GM21515 (cell line): ENCODE results near the gene NPHP4.
"Not testable (repeated sequence)": the region's sequence is repeated elsewhere in the genome, so short reads cannot be mapped to it uniquely, and the experiment has no call there.

Experiments
- ATAC-seq: cut with Tn5 transposase; IDR thresholded peaks from one replicate; pipeline ENCODE4 v1.9.1; 2021; ENCODE audit not compliant: unreplicated experiment

NPHP4 gene

DNA sequence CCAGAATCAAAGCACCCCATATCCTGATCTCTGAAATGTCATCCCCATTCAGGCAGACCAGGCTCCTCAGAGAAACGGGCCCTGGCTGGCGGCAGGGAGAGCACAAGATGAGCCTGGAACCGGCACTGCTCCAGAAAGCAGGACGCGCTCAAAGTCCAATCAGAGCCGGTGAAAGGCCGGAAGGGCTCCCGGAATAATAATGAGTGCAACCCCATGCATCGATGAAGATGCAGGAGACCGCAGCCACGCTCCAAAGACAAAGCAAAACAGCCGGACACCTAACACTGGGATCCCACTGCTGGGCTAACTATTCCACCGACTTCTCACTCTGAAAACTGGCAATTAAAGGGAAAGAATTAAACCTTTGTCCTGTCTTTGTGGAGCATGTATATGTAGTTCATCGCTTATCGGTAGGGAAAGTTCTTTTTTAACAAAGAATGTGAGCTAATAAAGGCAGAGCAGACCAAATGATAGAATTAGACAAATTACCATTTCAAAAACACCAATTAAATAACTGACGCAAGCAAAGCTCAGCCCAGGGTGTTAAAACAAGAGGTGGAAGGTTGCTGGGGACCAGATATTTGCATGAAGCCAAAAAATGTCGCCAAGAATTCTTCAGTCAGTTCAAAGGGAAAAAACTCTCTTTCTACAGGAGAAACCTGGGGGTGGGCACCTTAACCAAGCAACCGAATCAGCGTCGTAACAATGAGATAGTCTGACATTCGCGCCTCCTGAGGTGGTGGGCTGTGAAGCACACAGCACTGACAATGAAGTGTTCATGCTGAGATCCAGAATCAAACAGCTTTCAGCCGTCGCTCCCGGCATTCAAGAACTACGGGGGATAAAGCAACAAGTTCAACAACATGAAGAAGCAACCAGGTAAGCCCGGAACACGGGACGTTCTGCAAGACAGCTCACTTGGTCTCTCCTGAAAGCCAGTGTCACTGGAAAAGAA lies 95.2 kb downstream of the NPHP4 start:
- ATAC-seq: no peak

DNA sequence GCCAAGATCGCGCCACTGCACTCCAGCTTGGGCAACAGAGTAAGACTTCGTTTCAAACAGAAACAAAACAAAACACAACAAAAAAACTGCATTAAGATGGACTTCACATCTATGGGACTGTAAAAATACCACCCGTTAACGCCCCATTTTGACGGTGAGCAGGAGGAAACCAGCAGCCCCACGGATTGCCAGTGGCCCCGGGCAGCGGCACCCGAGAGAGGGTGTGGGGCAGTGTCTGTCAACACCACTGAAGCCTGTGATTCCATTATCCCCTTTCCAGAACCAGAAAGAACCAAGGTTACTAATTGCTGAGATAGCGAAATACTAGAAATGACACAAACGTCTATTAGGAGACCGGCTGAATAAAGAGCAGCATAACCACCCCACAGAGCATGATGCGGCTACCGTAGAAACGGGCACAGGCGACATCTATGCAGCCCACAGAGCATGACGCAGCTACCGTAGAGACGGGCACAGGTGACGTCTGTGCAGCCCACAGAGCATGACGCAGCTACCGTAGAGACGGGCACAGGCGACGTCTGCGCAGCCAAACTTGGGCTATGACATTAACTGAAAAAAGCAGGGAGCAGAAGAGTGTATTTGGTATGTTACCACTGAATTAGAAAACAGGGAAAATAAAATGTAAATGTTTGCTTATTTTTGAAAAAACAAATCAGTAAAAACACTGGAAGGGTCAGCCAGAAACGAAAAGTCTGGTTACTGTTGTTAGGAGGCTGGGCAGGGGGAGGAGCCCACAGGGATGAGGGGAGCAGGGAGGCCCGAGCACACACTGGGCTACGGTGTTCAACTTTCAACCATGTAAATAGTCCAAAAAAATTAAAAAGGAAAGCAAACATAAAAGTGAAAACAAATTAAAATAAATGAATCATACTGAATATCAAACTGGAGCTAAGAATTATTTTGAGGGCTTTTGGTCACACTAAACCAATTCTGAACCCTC lies 96.5 kb downstream of the NPHP4 start:
- ATAC-seq: no peak

DNA sequence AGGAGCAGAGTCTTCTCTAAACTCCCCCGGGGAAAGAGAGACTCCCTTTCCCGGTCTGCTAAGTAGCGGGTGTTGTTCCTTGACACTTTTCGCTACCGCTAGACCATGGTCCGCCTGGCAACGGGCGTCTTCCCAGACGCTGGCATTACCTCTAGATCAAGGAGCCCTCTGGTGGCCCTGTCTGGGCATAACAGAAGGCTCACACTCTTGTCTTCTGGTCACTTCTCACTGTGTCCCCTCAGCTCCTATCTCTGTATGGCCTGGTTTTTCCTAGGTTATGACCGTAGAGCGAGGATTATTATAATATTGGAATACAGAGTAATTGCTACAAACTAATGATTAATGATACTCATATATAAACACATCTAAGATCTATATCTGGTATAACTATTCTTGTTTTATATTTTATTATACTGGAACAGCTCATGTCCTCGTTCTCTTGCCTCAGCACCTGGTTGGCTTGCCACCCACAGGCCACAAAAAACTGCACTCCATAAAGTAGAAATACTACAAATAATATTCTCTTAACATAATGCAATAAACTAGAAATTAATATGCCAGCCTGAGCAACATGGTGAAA lies 98.4 kb downstream of the NPHP4 start:
- not testable (repeated sequence) for ATAC-seq

DNA sequence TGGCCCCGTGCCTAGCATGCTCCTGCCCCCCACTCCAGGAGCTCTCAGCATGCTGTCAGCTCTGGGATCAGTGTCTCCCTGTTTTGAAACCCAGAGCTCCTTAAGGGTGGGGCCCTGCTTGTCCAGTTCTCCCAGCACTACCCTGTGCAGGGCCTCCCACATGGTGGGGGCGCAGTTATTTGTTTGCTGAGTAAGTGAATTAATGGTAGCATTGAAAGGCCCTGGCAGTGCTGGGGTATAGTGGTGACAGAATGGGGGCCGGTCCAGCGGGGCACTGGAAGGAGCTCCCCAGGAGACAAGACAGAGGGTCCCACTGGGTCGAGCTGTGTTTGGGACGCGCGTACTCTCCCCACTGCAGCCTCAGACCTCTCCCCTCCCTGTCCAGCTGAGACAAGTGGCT lies 99.9 kb downstream of the NPHP4 start:
- no peak for ATAC-seq

DNA sequence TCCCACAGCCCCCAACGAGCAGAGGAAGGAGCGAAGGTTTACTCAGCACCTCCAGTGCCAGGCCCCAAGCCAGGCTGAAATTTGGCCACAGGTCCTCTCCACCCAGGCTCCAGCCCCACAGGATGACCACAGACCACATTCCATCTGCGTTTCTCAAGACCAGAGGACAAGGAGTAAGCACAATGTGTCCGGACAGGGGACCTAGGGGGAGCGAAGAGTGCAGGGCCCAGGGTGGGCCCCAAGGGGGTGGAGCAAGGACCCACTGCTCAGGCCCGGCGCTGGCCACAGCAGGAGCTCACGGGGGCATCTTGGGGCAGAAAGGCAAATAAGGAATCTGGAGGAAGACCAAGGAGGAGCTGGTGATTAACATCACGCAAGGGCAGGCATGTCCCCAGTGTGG lies 100.5 kb downstream of the NPHP4 start:
- no peak for ATAC-seq

DNA sequence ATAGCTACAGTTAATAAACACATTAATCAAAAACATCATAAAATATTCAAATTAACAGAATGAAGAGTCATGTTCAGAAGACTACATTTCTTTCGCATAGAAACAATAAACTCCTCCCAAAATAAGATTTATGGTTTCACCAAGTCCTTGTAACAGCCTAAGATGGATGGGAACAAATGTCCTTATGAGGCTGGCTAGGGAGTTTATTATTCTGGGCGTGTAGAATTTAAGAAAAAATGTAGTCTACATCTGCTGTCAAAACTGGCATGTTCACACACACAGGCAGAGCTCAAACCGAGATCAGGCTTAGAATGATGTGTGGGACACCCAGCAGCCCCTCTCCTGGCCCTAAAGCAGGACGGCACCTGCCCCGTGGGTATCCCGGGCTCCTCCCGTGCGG lies 101.1 kb downstream of the NPHP4 start:
- ATAC-seq: no peak

DNA sequence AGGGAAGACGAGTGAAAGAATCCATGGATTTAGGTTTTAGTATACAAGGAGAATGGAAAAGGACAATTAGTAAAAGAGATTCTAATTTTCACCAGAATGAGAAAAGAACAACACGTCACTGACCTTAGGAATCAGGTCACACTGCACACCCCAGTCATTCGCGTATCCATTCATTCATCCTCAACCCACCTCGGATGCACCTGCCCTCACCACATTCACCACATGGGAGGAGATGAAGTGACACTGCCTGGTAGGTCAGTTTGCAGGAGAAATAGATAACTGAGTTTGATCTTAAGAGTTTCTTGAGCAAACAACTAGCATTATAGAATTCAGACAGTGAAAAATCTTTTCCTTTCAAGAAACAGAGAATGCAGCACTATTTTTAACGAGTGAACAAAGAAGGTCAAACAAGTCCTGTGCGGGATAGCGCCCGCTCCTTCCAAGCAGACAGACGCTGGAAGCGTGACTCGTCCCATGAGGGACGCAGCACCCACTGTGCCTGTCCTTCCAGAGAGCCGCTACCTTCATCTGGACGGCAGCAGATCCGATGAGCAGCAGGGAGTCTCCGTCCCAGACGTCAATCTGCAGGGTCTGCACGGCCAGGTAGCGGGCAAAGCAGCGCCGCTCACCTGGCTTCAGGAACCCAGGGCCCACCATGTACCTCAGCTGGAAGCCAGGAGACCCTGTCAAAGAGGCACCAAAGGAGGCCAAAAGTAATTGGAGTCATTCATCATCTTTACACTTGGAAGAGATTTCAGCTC lies 101.7 kb downstream of the NPHP4 start:
- ATAC-seq: no peak

DNA sequence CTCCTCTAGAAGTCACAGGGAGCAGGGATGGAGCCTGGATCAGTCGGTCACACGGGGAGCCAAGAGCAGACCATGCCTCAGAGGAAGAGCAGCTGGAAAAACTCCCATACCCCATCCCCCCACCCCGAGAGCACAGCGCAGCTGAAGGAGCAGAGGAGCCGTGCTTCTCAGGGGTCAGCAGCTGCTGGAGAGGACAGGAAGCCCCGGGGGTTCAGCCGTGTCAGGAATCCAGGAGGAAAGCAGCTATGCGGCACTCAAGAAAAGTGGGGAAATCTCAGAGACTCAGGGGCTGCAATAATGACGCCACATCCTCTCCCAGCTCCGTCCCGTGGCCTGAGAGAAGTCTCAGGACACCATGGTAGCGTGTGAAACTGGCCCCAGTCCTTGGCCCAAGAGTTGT lies 102.3 kb downstream of the NPHP4 start:
- no peak for ATAC-seq

DNA sequence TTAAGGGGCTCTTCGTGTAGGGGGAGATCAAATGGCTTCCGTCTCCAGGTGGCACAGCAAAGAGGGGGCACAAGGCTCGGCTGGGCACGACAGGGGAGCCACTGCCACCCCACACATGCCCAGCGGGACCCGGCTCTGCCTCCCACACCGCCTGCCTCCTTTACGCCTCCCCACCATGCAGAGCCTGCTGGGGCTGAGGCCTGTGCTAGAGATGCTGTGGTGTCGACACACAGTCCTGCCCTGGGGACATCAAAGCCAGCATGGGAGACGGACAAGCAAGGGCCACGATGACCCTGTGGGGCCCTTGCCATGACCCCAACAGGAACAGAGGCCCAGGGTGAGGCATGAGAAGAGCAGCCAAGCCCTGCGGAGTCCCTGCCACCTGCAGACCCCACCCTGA lies 102.8 kb downstream of the NPHP4 start:
- ATAC-seq: no peak

DNA sequence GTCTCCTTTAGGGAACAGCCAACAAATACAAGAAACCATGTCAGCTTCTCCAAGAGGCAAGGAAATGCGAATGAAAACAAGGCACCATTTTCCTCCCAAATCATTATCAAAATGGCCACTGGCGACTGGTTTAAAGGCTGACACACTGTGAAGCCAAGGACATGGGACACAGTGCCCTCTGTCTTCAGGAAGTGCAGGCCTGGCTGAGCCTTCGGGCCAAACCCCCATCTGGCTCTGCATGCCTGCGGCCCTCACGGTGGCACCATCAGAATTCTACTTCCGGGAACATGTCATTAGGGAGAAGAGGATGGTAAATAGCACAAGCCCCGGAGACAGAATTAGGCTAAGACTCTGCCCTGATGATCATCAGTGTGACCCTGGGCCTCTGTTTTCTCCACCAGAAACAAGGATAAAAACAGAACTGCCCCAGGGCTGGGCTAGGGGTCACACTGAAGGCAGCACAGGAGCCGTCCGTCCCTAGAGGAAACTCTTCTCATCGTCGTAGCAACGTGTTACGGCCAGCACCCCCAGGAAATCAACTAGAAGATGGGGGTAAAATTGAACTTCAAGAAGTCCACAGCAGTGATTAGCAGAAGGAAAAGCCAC lies 103.5 kb downstream of the NPHP4 start:
- ATAC-seq: no peak

DNA sequence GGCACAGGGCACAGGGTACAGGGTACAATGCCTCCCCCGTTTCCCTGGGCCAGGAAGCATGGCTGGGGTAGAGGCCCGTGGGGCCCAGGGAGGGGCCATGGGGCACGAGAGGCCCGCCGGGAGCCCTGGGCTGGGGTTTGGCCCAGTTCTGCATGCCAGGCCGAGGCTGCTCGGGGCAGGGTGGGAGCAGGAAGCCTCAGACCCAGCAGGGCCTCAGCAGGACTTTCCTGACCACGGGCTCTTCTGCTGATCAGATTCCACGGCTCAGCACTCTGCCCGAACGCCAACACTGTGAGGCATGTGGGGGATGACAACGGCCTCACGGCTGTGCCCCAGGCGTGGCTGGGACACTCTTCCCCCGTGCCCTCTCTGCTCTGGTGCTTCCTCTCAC lies 104.3 kb downstream of the NPHP4 start:
- ATAC-seq: no peak

DNA sequence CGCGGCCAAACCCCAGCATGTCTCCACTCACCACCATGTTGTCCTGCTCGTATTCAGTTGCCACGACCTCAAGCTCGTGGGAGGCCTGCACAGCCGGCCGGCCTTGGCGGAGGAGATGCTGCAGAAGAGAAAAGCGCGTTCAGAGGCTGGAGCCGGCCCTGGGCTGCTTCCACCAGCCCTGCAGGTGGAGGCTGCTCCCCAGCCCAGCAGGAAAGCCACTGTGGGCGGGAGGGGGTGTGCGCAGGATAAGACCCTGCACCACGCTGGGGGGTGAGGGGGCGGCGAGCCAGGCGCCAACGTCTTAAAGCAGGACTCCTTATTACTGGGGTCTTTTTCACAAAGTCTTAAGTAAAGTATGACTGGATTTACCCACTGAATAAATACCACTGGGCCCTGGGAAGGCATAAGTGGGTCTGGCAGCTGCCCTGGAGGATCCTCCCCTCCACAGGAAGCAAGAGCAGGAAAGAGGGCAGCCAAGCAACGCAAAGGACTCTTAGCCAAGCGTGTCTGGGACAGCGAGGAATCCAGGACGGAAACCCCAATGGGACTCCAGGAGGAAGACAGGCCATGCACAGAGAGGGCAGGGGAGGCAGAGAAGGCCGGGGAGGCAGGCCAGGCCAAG lies 104.8 kb downstream of the NPHP4 start:
- ATAC-seq: no peak

DNA sequence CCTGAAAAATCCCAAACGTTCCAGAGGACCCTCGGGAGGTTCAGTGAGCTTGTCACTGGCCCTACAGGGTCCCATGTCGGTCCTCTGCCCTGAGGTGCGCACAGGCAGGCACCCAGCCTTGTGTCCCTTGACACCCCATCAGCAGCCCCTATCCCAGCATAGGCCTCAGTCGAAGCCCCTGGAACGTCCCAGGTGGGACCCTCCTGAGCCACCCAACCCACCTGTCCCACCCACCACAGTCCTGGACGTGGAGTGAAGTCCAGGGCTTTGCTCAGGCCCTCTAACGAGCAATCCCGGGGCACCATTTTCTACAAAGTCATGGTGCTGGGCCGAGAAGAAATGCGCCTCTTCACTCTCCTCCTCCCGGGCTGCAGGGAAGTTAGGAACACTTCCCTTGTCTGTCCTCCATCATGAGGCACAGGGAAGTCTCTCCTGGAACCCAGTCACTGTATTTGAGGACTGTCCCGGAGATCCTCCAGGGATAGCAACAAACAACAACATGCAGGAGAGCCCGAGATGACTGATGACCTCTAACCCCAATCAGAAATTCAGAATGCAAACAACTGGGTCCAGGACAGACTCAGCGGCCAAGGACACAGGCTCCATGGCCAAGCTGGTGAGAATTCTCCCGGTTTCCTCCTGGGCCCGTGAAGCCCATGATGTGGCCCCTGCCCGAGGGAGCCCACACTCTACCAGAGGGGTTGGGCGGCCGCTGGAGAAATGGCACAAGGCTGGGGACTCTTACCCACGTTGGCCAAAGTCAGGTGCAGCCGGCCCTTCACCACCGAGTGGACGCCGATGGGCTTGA lies 105.5 kb downstream of the NPHP4 start:
- no peak for ATAC-seq

DNA sequence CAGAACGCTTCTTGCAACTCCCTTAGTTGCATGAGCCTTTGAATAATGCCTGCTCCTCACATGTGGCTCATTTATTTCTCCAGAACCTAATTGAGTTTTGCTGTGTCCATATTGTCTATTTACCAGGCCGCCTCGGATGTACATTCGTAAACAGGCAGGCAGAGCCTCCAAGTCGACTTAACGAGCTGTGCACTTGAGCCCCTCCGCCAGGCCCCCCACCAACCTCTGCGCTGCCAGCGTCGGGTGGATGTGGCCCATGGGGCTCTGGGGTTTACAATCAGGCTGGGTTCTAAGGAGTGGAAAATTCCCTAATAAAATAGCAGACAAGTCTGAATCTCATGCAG lies 106.1 kb downstream of the NPHP4 start:
- no peak for ATAC-seq

DNA sequence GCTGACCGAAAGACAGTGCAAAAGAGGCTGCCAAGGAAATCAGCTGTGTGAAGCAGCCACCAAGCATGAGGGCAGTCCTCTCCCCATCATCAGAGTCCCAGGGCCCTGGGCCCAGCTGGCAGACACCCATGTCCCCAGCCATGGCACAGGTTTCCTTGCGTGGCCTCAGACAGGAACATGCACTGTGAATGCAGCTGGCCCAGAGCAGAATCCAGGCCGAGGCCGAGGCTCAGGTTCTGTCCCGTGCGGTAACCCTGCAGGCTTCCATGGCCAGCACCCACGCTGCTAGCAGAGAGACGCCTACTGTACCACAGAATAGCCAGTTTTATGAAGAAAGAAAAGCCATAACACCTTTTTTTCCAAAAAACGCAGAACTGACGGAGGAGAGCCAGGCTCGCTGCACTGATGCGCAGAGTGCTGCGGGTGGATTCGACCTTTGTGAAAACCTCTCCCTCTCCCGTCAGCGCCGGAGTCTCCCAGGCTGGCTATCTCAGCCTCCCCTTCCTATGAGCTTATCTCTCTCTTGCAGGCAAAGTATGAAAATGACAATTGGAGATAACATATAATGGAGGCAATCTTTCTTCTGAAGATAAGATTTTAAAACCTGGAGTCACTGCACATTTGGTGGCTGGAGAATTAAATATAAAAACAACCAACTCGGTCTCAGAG lies 106.6 kb downstream of the NPHP4 start:
- ATAC-seq: no peak

DNA sequence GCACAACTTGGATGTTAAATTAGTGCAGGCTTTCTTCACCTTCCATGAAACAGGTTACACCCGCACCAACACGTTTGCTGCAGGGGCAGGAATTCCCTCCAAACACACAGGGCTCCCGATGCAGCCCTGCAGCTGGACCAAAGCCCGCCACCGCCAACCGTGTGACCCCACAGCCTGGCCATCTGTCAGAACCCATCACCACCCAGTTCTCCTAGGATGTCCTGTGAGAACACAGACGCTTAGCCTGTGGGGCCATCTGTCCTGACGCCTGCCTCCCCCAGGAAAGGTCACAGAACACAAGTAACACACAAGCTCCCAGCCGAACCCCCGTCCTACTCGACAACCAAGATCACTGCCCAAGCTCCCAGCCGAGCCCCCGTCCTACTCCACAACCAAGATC lies 108.1 kb downstream of the NPHP4 start:
- ATAC-seq: no peak

DNA sequence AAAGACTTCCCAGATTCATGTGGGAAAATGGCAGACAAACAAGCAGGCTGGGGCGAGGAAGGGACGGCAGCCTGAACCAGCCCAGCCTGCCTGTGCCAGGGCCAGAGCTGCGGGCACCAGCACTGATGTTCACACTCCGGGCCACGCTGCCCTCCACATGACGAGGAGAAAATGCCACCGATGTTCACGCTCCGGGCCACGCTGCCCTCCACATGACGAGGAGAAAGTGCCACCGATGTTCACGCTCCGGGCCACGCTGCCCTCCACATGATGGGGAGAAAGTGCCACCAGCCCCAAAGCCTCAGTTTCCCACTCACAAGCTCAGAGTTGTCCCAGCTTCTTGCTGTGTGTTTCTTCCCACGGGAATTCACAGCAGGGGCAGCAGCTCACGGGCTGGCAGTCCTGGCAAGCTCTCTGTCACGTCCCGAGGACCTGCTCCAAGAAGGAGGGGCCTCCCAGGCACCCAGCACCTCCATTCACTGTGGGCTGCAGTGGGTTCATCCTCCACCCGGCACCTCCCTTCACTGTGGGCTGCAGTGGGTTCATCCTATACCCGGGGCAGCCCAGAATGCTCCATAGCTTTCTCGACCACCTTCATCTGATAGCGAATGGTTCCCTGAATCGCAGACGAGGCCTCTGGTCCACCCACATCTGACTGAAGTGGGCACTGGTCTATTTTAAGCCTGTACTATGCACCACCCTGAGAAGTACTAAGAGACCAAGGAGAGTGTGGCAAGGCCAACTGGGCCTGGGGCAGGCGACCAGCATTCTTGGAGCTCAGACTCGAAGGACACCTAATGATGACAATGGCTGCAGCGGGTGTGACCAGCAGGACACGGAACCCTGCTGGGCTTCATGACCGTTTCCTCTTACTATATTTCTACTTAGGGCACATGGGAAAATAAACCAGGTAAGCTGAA lies 108.8 kb downstream of the NPHP4 start:
- ATAC-seq: no peak
